PC-9 (cell line): ENCODE measurements around the gene SFSWAP. TPM values are rescaled to one million over a fixed set of nuclear protein-coding genes. Genes with fewer than 3 reads are reported as not detected.

Experiments used
- BruUV-seq: library from RNA; stranded (reverse); fragments of 400-500 nt; replicated peaks from 2 replicates; lab custom pipeline; 2021; lab: Mats Ljungman, UMichigan
- CTCF ChIA-PET: fragments of 300-600 bp; sonication (Branson Sonifier 250); formaldehyde crosslinking; loops from one replicate; lab custom pipeline; 2022; ENCODE audit warnings: antibody characterized with exemption; lab: Charles Lee
- POLR2A ChIA-PET: fragments of 300-600 bp; sonication (Branson Sonifier 250); formaldehyde crosslinking; loops from one replicate; lab custom pipeline; 2022; ENCODE audit warnings: antibody characterized with exemption; ENCODE audit not compliant: unreplicated experiment; lab: Charles Lee
- DNase-seq, 2 experiments: peaks; one replicate each; pipeline versions ENCODE4 v3.0.0 to v3.0.0-alpha.2; 2015 to 2022; ENCODE audit warnings: mixed read lengths in 1 of 2
- H2AFZ ChIP-seq: fragments of 200-600 bp; sonication (generic); 2 replicates; pipeline ENCODE4 v1.8.1; 2017; ENCODE audit warnings: antibody characterized with exemption
- H3F3A ChIP-seq: fragments of 200-600 bp; sonication (generic); 2 replicates; pipeline ENCODE4 v1.8.1; 2017; ENCODE audit warnings: antibody characterized with exemption, mild to moderate bottlenecking, low read depth; ENCODE audit not compliant: insufficient read depth
- H3K27ac ChIP-seq: fragments of 200-600 bp; sonication (generic); 2 replicates; pipeline ENCODE4 v1.6.1; 2016; ENCODE audit warnings: mixed run types
- H3K27me3 ChIP-seq: fragments of 200-600 bp; sonication (generic); 2 replicates; pipeline ENCODE4 v1.6.1; 2016; ENCODE audit warnings: low read depth, mixed run types; ENCODE audit not compliant: insufficient read depth
- H3K36me3 ChIP-seq: fragments of 200-600 bp; sonication (generic); 2 replicates; pipeline ENCODE4 v1.6.1; 2016; ENCODE audit warnings: low read depth, mixed run types
- H3K4me1 ChIP-seq: fragments of 200-600 bp; sonication (generic); replicated peaks from 2 replicates; pipeline ENCODE4 v1.6.1; 2016; ENCODE audit warnings: mixed run types; ENCODE audit not compliant: insufficient read depth
- H3K4me2 ChIP-seq: fragments of 200-600 bp; sonication (generic); 2 replicates; pipeline ENCODE4 v1.6.1; 2017; ENCODE audit warnings: mixed run types
- H3K4me3 ChIP-seq: fragments of 200-600 bp; sonication (generic); 2 replicates; pipeline ENCODE4 v1.6.1; 2016; ENCODE audit warnings: mixed run types
- H3K79me2 ChIP-seq: fragments of 200-600 bp; sonication (generic); 2 replicates; pipeline ENCODE4 v1.6.1; 2017; ENCODE audit warnings: low read depth, mixed run types
- H3K9me2 ChIP-seq: fragments of 200-600 bp; sonication (generic); 2 replicates; pipeline ENCODE4 v1.8.1; 2017; ENCODE audit warnings: mild to moderate bottlenecking; ENCODE audit not compliant: insufficient read depth
- H3K9me3 ChIP-seq: fragments of 200-600 bp; sonication (generic); 2 replicates; pipeline ENCODE4 v1.8.1; 2016; ENCODE audit warnings: low read depth; ENCODE audit not compliant: insufficient read depth
- H4K20me1 ChIP-seq: fragments of 200-600 bp; sonication (generic); 2 replicates; pipeline ENCODE4 v1.8.1; 2017; ENCODE audit not compliant: insufficient read depth
- EZH2 ChIP-seq: fragments of 200-600 bp; sonication (generic); IDR thresholded peaks from 2 replicates; pipeline ENCODE4 v1.8.0; 2017; ENCODE audit warnings: antibody characterized with exemption, low read depth
- intact Hi-C: fragments of 100-400 bp; cut with micrococcal nuclease; formaldehyde crosslinking; loops from one replicate; pipeline ENCODE4 v1.10.0; 2022; ENCODE audit not compliant: unreplicated experiment
- total RNA-seq: library from RNA; stranded (reverse); gene quantifications from 2 replicates; pipeline ENCODE4 v1.2.3, GENCODE V29; 2021
- TF ChIP-seq, protein P1 (sequence below): fragments of 200-600 bp; sonication (generic); conservative IDR thresholded peaks from 2 replicates; pipeline ENCODE4 v1.6.1; 2017; ENCODE audit warnings: mixed run types, antibody characterized with exemption, mild to moderate bottlenecking, moderate library complexity

SFSWAP gene
- total RNA-seq, 1 experiment from 2014 or later: 40.7 TPM

DNA sequence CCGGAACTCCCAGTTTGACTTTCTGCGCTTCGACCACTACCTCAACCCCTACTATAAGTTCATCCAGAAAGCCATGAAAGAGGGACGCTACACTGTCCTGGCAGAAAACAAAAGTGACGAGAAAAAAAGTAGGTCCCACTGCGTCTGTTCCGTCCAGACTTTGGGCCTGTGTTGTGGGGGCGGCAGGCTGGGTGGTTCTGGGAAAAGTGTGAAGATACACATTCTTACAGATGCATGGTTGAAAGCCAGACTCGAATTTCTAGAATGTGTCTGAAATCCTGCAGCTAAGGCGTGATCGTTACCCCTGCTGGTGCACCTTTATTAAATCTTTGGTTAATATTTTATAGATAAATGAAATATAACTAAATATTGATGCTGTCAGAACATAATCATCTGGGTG is 14.6 kb downstream of the SFSWAP start:
- Histone ChIP-seq H3K36me3 (peaks cover 25% of the 10 kb centered on the region), H3K79me2 (peaks cover 11% of the 10 kb centered on the region; the same call in 1 of the 2 replicates), H3K9me2 (no peaks in the 10 kb centered on the region), H3F3A (no peaks in the 10 kb centered on the region), H4K20me1 (peaks cover 29% of the 10 kb centered on the region), H3K4me1 (no peaks in the 10 kb centered on the region), H3K9me3 (no peaks in the 10 kb centered on the region), H3K27ac (no peak overlapping the region), H2AFZ (no peak overlapping the region), H3K4me3 (no peak overlapping the region), H3K4me2 (no peak overlapping the region), H3K27me3 (no peaks in the 10 kb centered on the region)
- intact Hi-C loops: no loop called here
- no TSS peak for BruUV-seq
- no peak for DNase-seq
- TF ChIP-seq, protein P1, sequence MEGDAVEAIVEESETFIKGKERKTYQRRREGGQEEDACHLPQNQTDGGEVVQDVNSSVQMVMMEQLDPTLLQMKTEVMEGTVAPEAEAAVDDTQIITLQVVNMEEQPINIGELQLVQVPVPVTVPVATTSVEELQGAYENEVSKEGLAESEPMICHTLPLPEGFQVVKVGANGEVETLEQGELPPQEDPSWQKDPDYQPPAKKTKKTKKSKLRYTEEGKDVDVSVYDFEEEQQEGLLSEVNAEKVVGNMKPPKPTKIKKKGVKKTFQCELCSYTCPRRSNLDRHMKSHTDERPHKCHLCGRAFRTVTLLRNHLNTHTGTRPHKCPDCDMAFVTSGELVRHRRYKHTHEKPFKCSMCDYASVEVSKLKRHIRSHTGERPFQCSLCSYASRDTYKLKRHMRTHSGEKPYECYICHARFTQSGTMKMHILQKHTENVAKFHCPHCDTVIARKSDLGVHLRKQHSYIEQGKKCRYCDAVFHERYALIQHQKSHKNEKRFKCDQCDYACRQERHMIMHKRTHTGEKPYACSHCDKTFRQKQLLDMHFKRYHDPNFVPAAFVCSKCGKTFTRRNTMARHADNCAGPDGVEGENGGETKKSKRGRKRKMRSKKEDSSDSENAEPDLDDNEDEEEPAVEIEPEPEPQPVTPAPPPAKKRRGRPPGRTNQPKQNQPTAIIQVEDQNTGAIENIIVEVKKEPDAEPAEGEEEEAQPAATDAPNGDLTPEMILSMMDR: no peak
- no peak for TF ChIP-seq EZH2
- ChIA-PET CTCF (no interaction called here), POLR2A (no interaction called here)

DNA sequence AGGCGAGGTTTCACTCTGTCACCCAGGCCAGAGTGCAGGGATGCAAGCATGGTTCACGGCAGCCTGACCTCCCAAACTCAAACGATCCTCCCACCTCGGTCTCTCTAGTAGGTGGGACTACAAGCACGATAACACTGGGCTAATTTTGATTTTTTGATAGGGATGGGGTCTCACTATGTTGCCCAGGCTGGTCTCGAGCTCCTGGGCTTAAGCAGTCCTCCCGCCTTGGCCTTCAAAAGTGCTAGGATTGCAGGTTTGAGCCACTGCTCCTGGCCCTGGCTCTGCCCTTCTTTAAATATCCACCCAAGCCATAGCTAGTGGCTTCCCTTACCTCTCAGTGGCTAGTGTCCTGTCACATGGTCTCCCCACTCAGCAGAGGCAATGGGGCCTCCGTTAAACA is 17.8 kb downstream of the SFSWAP start:
- intact Hi-C loops: no loop called here
- Histone ChIP-seq H4K20me1 (peaks cover 20% of the 10 kb centered on the region), H3K4me3 (no peak overlapping the region), H2AFZ (no peak overlapping the region), H3K79me2 (peaks cover 7% of the 10 kb centered on the region; the same call in 1 of the 2 replicates), H3K27ac (no peak overlapping the region), H3K9me2 (no peaks in the 10 kb centered on the region), H3K27me3 (no peaks in the 10 kb centered on the region), H3K9me3 (no peaks in the 10 kb centered on the region), H3K4me1 (no peaks in the 10 kb centered on the region), H3K4me2 (no peak overlapping the region), H3K36me3 (peaks cover 31% of the 10 kb centered on the region), H3F3A (no peaks in the 10 kb centered on the region)
- no TSS peak for BruUV-seq
- ChIA-PET POLR2A (no interaction called here), CTCF (no interaction called here)
- no peak for TF ChIP-seq EZH2
- TF ChIP-seq, protein P1: no peak
- DNase-seq: no peak

DNA sequence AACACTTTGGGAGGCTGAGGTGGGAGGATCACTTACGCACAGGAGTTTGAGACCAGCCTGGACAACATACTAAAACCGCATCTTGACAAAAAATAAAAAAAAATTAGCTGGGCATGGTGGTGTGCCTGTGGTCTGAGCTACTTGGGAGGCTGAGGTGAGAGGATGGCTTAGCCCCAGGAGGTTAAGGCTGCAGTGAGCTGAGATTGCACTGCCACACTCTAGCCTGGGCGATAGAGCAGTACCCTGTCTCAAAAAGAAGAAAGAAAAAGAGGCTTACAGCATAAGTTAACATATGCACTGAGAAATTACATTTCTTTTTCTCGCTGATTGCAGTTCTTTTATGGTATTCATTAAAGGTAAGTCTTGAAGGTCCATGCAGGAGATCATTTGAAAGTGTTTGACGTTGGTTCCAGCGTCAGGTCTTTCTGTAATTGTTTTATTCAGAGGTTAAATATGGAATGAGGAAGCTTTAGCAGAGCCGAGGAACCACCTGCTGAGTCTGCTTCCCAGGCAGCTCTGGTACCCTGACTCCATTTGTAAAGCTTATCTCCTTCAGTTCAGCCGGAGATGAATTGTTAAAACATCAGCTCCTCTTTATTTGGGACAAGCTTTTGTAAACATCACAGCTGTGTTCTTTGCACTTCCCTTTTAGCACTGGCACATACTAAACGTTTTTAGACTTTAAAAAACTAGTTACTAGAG is 18.5 kb downstream of the SFSWAP start:
- no peak overlapping the region for H2AFZ ChIP-seq
- H3K27ac ChIP-seq: no peak overlapping the region
- peaks cover 13% of the 10 kb centered on the region for H4K20me1 ChIP-seq
- no peaks in the 10 kb centered on the region for H3K4me1 ChIP-seq
- intact Hi-C loops: no loop called here
- no peaks in the 10 kb centered on the region for H3K27me3 ChIP-seq
- H3K4me2 ChIP-seq: no peak overlapping the region
- H3K9me3 ChIP-seq: no peaks in the 10 kb centered on the region
- H3K4me3 ChIP-seq: no peak overlapping the region
- H3F3A ChIP-seq: peaks cover 2% of the 10 kb centered on the region; the same call in 1 of the 2 replicates
- CTCF ChIA-PET: no interaction called here
- POLR2A ChIA-PET: no interaction called here
- H3K36me3 ChIP-seq: peaks cover 31% of the 10 kb centered on the region
- TF ChIP-seq, protein P1: no peak
- TF ChIP-seq EZH2: no peak
- BruUV-seq: no TSS peak
- 0 out of 2 replicates have a peak, but pooled peaks cover 3% of the 10 kb centered on the region for H3K79me2 ChIP-seq
- H3K9me2 ChIP-seq: no peaks in the 10 kb centered on the region
- DNase-seq: no peak
